Neural progenitor cell (in vitro differentiated cells): ENCODE data around the gene PCSK1N.

Experiments used
- CTCF ChIP-seq: fragments of 200-600 bp; sonication (generic); IDR thresholded peaks from 2 replicates; pipeline ENCODE4 v1.5.1; 2017; ENCODE audit warnings: antibody characterized with exemption, mild to moderate bottlenecking
- EZH2 ChIP-seq: fragments of 200-600 bp; sonication (generic); IDR thresholded peaks from 2 replicates; pipeline ENCODE4 v1.6.1; 2017; ENCODE audit warnings: antibody characterized with exemption, mild to moderate bottlenecking, moderate library complexity
- EZH2phosphoT487 ChIP-seq: fragments of 200-600 bp; sonication (generic); IDR thresholded peaks from 2 replicates; pipeline ENCODE4 v1.6.1; 2017; ENCODE audit warnings: antibody characterized with exemption

- TF ChIP-seq CTCF (no peak), EZH2 (no peak), EZH2phosphoT487 (no peak)
Measured at GRCh38 chrX:48824066-48824465, 11.3 kb downstream of the PCSK1N start.
